GM18519 (cell line): ENCODE measurements around the gene PLA2G12B.
"Not testable (repeated sequence)": the region's sequence is repeated elsewhere in the genome, so short reads cannot be mapped to it uniquely, and the experiment has no call there.

ENCODE experiments used
- ATAC-seq: cut with Tn5 transposase; IDR thresholded peaks from one replicate; pipeline ENCODE4 v1.9.1; 2021; ENCODE audit warnings: mild to moderate bottlenecking, moderate library complexity; ENCODE audit not compliant: unreplicated experiment, low FRiP score

Gene PLA2G12B, protein sequence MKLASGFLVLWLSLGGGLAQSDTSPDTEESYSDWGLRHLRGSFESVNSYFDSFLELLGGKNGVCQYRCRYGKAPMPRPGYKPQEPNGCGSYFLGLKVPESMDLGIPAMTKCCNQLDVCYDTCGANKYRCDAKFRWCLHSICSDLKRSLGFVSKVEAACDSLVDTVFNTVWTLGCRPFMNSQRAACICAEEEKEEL

DNA sequence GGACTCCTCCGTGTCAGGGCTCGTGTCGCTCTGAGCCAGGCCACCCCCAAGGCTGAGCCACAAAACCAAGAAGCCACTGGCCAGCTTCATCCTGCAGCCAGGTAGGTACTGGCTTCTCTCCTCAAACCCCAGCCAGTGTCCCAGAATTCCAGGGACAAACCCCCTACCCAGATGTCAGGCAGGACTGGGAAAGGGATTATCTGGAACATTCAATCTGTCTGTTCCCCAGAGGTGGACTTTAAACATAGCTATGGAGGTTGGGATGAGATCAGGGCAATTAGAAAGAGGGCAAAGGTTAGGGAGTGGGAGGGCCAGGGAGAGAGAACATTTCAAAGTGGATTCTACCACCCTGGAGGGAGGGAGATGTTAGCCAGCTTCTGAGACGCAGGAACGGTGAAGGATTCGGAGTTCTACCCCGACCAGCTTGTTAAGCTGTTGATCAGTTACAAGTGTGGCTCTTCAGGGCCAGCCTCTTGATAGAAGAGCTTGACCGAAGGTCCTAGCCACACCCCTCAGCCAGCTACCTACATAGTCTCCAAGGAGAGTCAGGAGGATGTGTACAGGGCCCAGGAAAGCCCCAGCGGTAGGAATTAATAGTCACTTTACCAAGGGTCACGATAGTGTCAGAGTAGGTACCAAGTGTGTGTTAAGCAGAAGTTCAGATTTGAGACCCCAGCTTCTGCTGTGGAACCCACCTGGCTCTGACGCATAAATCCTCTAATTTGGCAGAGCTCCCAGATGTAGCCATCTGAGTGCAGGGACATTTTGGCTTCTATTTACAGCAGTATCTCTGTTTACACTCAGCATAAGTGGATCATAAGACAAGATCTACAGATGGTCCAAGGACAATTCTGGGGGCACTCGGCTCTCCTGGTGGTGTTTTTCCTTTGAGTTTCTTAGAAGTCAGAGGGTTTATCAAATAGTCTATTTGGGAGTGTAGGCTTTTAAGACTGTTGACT, at the start of gene PLA2G12B:
Gene PLA2G12B, minus strand, starts transcription at position 211 of the 959 bp plus-strand sequence. Its CDS starts 121 bp downstream, at position 90.
- no peak for ATAC-seq

DNA sequence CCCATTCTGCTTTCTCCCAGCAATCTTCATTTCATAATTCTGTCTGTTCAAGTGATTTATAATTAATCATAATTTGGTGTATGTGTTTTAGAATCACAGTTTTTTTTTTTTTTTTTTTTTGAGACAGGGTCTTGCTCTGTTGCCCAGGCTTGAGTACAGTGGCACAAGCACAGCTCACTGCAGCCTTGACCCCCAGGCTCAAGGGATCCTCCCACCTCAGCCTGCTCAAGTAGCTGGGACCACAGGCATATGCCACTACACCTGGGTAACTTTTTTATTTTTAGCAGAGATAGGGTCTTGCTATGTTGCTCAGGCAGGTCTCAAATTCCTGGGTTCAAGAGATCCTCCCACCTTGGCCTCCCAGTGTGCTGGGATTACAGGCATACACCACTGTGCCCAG, 49.2 kb upstream of the PLA2G12B start:
- no peak for ATAC-seq

DNA sequence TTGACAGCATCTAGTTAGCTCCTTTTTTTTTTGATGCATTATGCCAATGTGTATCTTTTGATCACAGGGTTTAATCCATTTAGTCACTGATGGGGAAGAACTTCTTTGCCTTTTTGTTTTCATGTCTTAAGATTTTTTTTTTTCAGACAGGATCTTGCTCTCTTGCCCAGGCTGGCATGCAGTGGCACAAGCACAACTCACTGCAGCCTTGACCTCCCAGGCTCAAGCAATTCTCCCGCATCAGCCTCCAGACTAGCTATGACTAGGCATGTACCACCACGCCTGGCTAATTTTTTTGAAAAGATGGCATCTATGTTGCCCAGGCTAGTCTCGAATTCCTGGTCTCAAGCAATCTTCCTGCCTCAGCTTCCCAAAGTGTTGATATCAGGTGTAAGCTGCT, 46.4 kb upstream of the PLA2G12B start:
- no peak for ATAC-seq

DNA sequence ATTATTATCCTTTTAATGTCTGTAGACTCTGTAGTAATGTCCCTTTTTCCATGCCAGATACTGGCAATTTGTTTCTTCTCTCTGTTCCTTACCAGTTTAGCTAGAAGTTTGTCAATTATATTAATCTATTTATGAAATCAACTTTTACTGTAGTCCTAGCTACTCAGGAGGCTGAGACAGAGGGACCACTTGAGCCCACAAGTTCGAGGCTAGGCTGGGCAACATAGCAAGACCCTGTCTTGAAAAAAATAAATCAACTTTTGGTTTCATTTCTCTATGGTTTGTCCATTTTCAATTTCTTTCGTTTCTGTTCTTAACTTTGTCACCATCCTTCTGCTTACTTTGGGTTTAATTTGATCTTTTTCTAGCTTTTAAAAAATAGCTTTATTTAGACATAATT, 42.5 kb upstream of the PLA2G12B start:
- ATAC-seq, result no peak

DNA sequence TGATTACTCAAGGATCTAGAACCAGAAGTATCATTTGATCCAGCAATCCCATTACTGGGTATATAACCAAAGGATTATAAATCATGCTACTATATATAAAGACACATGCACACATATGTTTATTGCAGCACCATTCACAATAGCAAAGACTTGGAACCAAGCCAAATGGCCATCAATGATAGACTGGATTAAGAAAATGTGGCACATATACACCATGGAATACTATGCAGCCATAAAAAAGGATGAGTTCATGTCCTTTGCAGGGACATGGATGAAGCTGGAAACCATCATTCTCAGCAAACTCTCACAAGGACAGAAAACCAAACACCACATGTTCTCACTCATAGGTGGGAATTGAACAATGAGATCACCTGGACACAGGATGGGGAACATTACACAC, 40.9 kb upstream of the PLA2G12B start:
- not testable (repeated sequence) for ATAC-seq

DNA sequence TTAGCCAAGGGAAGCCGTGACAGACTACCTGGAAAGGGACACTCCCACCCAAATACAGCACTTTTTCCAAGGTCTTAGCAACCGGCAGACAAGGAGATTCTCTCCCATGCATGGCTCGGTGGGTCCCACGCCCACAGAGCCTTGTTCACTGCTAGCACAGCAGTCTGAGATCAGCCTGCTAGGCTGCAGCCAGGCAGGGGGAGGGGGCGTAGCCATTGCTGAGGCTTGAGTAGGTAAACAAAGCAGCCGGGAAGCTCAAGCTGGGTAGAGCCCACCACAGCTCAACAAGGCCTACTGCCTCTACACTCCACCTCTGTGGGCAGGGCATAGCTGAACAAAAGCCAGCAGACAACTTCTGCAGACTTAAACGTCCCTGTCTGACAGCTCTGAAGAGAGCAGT, 35.2 kb upstream of the PLA2G12B start:
- ATAC-seq, result not testable (repeated sequence)

DNA sequence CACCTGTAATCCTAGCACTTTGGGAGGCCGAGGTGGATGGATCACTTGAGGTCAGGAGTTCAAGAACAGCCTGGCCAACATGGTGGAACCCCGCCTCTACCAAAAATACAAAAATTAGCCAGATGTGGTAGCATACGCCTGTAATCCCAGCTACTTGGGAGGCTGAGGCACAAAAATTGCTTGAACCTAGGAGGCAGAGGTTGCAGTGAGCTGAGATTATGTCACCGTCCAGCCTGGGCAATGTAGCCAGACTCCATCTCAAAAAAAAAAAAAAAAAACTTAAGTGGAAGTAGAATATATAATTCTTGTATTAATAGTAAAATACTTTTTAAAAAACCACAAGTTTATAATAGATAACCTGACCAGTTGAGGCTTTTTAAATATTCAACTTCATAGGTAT, 30.0 kb upstream of the PLA2G12B start:
- ATAC-seq, result not testable (repeated sequence)

DNA sequence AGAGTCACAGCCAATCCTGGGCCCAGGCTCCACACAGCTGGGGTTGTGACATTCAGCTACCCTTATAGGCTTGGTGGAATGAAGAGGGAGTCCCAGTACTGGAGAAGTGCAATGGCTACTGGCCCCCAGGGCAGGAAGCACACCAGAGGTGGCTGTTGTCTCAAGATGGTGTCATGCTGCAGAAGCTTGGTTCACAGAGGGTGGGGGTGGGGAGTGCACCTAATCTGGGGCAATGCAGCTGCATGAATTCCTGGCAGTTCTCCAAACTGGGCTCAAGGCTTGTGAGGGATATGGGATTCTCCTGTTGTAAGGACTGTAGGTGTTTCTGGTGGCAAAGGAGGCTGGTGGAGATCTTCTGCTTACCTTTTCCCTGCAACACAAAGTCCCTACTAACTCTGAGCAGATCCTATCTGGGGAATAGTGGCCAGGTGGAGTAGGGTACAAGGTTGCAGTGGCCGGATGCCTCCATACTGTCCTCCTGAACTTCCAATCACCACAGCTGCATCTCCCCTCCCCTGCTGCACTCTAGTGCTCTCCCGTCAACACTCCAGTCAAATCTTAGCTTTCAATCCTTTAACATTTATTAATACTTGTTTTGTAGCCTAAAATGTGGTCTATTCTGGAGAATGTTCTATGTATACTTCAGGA, 27.4 kb upstream of the PLA2G12B start:
- no peak for ATAC-seq

DNA sequence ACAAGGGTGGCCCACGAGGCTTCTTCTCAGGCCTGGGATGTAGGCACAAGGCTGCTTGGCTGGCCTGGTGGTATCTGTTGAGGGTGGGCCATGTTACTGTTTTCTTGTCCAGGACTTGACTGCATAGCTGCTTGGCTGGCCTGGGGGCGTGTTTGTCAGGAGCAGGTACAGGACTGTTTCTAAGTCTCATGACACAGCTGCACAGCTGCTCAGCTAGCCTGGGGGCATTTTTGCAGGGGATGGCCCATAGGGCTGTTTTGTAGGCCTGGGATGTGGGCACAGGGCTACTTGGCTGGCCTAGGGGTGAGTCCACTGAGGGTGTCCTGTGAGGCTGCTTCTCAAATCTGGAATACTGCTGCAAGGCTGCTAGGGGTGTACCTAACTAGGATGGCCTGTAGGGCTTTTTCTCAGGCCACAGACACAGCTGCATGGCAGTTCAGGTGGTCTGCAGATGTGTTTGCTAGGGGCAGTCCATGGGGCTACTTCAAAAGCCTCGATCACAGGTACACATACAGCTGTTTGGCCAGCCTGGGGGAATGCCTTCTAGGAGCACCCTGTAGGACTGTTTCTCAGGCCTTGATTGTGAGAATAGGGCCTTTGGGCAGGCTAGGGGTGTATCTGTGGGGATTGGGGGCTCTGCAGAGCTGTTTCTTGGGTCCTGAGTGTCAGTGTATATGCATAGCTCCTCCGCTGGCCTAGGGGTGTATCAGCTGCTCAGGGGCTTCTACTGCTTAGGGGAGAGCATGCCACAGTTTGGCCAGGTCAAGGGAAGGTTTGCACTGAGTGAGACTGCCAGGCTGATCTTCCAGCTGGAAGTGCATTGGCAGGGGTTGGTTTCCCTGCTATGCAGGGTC, 26.6 kb upstream of the PLA2G12B start:
- no peak for ATAC-seq

DNA sequence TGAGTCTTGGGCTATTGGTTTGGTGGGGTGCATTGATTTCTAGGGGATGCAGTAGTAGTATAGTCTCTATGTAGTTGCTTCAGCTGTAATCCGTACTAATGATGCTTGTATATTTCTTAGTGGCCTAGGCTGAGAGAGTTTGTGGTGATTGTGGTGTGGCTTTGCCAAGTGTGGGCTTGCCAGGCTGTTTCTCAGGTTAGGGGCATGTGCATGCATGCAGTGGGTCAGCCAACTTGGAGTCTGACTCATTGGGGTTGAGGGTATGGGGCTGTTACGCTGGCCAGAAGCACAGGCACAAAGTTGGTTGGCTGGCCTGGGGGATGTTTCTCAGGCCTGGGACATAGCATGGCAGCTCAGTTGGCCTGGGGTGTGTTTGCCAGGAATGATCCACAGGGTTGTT, 25.7 kb upstream of the PLA2G12B start:
- ATAC-seq, result no peak

DNA sequence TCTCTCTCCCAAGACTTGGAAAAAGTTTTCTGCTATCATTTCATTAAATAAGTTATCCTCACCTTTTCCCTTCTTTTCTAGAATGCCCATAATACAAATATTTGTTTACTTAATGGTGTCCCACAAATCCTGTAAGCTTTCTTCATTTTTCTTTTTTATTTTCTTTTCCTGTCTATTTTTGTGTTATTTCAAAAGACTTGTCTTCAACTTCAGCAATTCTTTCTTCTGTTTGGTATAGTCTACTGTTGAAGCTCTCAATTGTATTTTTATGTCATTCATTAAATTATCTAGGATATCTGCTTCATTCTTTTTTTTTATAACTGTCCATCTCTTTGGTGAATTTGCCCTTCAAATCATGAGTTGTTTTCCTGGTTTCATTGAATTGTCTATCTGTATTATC, 25.1 kb upstream of the PLA2G12B start:
- ATAC-seq, result no peak

DNA sequence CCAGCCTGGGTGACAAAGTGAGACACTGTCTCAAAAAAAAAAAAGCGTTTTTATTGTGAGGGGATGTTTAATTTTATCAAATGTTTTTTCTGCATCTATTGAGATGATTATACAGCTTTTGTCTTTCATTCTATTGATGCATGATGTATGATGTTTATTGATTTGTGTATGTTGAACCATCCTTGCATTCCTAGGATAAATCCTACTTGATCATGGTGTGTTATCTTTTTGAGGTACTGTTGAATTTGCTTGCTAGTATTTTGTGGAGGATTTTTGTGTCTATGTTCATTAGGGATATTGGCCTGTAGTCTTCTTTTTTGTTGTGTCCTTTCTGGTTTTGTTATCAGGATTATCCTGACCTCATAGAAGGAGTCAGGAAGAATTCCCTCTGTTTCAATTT, 22.3 kb upstream of the PLA2G12B start:
- ATAC-seq, result no peak

DNA sequence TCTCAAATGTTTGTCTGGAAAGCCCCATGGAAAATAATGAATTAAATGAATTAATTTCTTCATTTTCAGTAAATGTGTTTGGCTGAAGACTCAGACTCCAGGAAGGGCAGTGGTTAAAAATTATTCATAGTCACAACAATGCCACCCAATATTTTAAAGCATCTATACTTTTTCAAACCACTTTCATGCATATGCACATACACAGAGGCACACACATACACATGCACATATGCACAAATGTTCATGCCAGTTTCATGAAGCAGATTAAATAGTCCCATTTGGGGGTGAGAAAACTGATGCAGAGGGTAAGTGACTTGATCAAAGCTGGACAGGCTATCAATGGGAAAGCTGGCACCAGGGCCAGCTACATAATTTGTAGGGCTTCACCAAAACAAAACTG, 1.4 kb upstream of the PLA2G12B start:
- no peak for ATAC-seq

DNA sequence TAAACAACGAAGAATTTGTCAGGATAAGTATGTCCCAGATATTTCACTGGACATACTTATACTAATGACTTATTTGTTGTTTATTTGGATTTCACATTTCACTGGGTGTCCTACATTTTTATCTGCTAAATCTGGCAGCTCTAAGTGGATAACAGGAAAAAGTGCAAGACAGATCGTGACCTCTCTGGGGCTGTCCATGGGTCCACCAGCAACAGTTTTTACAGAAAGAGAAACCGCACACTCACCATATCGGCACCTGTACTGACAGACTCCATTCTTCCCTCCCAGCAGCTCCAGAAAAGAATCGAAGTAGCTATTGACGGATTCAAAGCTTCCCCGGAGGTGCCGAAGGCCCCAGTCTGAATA, 393 bp downstream of the PLA2G12B start:
- ATAC-seq, result no peak

DNA sequence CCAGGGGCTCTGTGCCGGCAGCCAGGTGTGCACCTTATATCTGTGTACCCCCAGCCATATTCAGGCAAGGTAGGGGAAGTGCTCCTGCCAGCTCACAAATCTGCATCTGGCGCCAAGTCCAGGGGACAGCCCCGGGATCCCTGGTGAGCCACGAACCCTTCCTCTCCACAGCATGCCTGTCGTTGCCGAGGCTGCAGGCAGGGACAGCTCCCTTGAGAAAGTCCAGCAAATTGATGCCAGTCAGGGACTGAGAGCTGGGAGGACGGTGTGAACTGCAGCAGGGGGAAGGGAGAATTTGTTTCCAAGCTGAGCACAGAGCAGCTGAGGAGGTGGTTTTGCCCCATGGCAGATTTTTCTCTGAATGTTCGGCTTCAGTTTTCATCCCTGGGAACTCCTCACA, 919 bp downstream of the PLA2G12B start:
- no peak for ATAC-seq

DNA sequence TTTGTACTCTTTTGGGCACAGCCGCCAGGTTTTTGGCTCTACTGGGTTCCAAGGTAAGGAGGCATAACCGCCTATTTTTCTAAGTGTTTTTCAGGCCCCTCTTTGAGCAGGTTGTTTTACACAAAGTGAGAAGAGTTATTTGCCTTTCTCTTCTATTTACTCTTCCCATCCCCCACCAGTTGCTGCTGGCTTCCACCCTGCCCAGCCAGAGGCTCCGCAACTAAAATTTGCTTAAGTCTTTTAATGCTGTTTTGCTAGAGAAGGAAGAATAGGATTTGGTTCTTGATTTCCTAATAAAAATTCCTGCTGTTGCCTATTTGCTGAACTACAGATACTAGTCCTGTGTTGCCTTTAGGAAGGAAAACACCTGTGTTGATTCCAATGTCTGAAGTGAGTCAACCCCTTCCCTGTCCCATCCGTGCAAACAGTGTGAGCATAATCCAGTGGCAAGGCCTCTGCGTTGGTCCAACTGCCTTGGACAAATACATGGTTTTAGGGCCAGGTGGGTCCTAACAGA, 1.9 kb downstream of the PLA2G12B start:
- no peak for ATAC-seq

DNA sequence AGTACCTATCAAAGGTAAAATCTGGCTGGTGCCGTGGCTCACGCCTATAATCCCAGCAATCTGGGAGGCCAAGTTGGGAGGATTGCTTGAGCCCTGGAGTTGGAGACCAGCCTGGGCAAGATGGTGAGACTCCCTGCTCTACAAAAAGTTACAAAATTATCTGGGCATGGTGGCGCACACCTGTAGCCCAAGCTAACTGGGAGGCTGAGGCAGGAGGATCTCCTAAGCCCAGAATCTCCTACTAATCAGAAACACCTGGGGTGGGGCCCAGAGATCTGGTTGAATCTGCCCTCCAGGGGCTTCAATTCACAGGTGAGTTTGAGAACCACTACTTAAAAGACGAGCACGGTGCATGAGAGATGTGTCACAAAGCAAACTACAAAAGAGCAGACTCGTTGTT, 2.4 kb downstream of the PLA2G12B start:
- no peak for ATAC-seq

DNA sequence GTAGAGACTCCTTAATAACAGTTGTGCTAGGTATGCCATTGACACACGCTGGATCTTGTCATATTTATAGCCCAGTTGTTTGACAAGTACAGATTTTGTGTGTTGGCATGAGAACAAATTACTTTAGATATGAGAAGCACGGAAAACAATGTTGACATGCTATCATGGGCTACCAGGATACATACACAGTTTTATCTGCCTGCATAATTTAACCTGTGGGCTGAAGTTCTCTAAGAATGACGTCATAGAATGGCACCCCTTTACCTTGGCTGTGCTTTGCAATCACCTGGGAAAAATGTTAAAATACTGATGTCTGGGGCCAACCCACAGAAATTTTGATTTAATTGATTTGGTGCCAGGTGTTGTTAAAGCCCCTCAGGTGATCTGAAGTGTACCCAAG, 2.8 kb downstream of the PLA2G12B start:
- ATAC-seq, result no peak

DNA sequence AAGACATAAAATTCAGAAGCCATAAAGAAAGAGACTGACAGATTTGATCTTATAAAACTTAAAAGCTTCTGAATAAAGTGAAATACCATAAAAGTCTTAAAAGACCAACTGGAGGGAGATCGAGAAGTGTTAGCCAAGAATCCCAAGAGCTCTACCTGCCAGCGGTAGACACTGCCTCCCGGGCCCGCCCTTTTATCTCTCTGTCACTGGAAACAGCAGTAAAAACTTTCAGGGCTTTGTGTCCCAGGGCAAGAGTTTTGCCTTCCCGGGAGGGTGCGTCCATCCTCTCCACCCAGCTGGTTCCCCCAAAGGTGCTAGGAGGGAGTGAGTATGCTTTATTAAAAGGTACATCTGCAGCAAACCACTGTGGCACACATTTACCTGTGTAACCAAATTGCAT, 5.8 kb downstream of the PLA2G12B start:
- no peak for ATAC-seq

DNA sequence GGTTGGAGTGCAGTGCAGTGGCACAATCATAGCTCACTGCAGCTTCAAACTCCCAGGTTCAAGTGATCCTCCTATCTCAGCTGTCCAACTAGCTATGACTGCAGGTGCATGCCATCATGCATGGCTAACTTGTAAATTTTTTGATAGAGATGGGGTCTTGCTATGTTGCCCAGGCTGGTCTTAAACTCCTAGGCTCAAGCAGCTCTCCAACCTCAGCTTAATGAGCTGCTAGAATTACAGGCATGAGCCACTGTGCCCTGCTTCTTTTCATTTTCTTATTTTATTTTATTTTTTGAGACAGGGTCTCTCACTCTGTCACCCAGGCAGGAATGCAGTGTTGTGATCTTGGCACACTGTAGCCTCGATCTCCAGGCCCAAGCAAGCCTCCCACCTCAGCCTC, 7.6 kb downstream of the PLA2G12B start:
- no peak for ATAC-seq
